GM18909 (cell line): Measurements from ENCODE around the gene ANKDD1B.

Experiments
- ATAC-seq: cut with Tn5 transposase; IDR thresholded peaks from one replicate; pipeline ENCODE4 v1.9.1; 2021; ENCODE audit warnings: mild to moderate bottlenecking; ENCODE audit not compliant: unreplicated experiment, poor library complexity

The ANKDD1B gene

DNA sequence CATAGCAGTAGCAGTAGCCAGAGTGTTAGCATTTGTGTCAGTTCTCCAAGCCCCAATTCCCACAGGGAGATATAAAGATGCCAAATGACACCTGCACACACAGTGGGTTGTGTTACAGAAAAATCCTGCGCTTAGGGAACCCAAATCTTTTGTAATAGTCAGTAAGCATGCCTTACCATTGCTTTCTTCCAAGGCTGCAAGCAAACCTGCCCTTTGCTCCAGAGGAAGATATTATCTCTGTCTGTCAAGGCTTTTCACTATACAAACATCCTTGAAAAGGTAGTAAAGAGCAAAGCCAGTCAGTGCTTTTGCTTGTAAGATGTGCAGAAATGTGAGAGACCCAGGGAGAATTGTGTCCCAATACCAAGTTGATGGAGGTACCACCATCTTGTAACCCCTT lies 2.9 kb downstream of the ANKDD1B start:
- no peak for ATAC-seq

GRCh38 chr5:75616371-75616881 lies 5.2 kb downstream of the ANKDD1B start:
- no peak for ATAC-seq

DNA sequence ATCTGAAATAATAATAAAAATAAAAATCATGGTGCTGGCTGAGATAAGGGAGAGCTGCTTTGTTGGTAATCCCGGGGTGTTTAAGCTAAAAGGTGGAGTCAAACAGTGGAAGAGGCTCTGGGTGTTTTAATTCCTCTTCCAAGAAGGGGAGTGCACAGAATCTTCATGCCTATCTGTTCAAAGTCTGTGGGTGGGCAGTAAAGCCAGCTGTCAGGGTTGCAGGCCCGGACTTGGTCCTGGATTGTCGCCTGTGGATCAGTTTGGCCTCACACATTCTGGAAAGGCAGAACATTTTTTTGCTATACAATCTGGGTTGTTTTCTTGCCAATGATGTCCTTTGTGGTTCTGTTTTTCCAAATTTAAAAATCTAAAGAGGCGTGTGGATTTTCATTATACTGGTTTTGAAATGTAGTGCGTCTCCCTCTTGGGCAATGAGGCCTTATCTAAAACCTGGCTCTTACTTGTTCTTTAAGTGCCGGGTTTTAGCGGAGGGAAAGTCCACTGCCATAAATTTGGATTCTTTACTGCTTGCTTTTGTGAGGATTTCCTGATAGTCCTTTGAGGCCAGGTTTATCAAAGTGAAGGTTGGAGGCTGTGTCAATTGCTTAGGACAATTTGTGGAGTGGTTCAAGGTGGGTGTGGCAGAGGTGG lies 5.8 kb downstream of the ANKDD1B start:
- no peak for ATAC-seq

- ATAC-seq, result no peak
These were observed 6.6 kb downstream of the ANKDD1B start for GRCh38 chr5:75617736-75618352.

DNA sequence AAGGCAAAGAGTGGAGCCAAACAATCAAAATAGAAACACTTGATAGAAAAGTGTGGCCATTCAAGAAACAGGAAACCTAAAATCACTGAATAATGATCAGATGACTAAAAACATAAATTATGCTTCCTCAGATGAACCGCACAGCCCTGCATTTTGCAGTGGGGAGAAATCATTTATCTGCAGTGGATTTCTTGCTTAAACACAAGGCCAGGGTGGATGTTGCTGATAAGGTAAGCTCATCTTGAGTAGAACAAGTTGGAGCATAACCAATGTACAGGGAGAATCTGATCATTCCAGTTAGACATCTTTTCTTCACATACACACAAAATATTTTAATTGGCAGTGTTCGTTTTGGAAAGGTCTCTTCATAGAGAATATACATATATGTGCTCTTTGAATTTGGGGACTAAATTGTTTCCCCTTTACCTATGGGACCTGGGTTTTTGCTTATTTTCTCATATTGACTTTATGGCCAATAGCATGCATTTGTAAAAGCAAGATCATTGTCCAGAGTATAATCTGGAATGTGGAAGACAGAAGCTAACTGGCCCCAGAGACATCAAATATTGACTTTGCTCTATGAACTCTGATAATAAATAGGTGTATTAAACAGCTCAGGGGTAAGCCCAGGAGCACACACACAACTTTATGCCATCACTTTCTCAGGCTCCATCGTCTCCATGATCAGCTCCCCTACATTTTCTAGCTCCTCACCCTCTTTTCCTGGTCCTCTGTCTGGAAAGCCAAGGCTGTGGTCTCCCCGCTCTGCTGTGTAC lies 9.1 kb downstream of the ANKDD1B start:
- ATAC-seq, result no peak

GRCh38 chr5:75622564-75622963 lies 11.3 kb downstream of the ANKDD1B start:
- no peak for ATAC-seq

GRCh38 chr5:75623846-75624245 lies 12.6 kb downstream of the ANKDD1B start:
- no peak for ATAC-seq

DNA sequence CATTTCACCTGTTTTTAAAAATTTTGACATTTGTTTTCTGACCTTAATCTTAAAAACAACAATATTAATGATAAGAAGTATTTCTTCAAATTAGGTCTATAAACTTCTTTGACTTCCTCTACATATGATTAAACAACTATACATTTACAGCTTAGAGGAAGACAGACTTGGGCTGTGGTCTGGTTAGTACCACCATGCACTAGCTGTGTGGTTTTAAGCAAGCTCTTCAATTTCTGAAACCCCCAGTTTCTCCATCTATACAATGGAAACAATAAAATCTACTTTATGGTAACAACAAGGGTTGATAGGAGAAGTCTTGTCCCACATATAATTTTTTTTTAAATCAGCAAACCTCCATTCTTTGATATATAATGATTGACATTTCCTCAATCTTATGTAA lies 15.7 kb downstream of the ANKDD1B start:
- no peak for ATAC-seq

- no peak for ATAC-seq
These were observed 16.5 kb downstream of the ANKDD1B start for GRCh38 chr5:75627801-75628200.

- ATAC-seq, result no peak
These were observed 19.6 kb downstream of the ANKDD1B start for GRCh38 chr5:75630875-75631274.

- no peak for ATAC-seq
These were observed 21.1 kb downstream of the ANKDD1B start for GRCh38 chr5:75632321-75632720.

DNA sequence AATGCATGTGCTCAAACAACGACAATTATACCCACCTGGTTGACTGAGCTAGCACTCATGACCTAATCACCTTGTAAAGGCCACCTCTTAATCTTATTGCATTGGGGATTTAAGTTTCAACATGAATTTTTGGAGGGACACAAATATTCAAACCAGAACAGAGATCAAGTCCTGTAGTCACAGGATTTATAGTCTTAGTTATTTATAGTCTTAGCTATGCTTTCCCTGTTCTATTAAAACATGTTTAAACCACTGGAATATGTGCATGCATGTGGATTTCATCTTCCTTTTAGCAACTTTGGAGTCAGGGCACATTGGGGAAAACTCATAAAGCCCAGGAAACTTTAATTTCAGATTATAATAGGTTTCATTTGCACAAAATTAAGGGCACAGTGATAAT lies 26.7 kb downstream of the ANKDD1B start:
- ATAC-seq, result no peak

DNA sequence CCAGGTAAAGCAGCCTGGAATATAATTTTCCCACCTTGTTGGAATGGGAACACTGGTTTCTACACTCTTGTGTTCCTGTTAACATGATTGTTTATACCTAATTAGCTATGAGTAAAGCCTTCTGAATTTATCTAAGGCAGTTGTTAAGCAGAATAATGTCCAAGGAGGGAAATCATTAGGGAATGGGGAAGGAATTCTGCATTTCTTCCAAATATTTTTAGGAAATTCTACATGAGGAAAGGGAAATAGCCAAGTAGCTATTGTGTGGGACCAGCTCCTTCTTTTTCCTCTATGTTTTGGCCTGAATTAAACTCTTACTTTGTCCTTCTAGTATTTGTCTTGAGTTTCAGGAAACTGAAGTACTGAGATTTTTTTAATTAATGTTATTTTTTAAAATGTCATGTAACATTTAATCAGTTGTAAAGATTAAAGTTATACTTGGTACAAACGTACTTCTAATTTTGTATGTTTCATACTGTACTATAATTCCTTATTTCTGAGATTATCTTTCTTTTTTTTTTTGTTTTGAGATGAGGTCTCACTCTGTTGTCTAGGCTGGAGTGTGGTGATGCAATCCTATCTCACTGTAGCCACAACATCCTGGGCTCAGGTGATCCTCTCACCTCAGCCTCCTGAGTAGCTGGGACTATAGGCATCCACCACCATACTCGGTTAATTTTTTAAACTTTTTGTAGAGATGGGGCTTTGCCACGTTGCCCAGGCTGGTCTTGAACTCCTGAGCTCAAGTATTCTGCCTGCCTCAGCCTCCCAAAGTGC lies 28.5 kb downstream of the ANKDD1B start:
- ATAC-seq, result no peak

DNA sequence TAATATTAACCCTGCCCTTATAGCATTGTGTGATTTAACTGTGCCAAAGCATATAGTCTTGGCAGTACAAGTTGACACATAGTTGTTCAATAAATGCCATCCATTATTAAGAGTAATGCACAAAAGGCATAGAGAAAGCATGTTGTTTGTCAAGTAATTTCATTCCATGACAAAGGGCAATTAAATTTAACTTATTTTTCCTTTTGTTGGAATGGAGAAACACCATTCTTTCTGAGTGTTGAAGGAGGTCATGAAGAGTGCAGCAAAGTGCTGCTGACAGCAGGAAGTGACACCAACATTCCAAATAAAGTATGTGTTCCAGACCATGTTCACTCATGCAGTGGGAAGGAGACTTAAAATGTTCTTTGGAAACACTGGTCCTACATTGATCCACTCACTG lies 29.1 kb downstream of the ANKDD1B start:
- no peak for ATAC-seq

- no peak for ATAC-seq
These were observed 29.6 kb downstream of the ANKDD1B start for GRCh38 chr5:75640826-75641225.

- no peak for ATAC-seq
These were observed 37.5 kb downstream of the ANKDD1B start for GRCh38 chr5:75648712-75649111.

DNA sequence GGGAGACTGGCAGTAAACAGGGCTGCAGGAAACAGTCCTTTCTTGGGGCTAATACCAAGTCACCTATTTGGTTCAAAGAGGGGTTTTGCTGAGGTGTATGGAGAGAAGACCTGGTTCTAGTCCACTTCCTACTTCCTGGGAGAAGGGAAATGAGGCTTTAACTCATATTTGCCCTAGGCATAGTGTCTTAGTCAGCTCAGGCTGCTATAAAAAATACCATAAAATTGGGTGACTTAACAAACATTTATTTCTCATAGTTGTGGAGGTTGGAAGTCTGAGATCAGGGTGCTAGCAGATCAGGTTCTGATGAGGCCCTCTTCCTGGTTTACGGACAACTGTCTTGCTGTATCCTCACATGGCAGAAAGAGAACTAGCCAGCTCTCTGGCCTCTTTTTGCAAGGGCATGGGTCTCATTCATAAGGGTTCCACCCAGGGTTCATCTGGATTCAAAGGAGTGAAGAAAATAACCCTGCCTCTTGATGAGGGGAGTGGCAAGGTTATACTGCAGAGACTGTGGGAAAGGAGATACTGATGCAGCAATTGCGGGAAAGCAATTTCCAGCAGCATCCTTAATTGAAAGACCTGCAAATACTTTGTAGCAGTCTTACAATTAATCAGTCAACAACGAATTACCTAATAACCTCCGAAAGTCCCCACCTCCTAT lies 40.5 kb downstream of the ANKDD1B start:
- ATAC-seq, result no peak

GRCh38 chr5:75653521-75653920 lies 42.3 kb downstream of the ANKDD1B start:
- ATAC-seq, result no peak

GRCh38 chr5:75654693-75655295 lies 43.5 kb downstream of the ANKDD1B start:
- ATAC-seq, result no peak
